SH-SY5Y (cell line): ENCODE results near the gene C5orf15.

Experiments used
- GATA2 ChIP-seq: IDR thresholded peaks from 2 replicates; pipeline ENCODE4 v1.6.1; 2011; ENCODE audit warnings: mild to moderate bottlenecking, low read depth, low read length
- GATA3 ChIP-seq: IDR thresholded peaks from 2 replicates; pipeline ENCODE4 v1.6.1; 2011; ENCODE audit warnings: low read depth, mild to moderate bottlenecking, low read length, moderate library complexity

Gene C5orf15

GRCh38 chr5:133959643-133960042 is 8.8 kb downstream of the C5orf15 start:
- TF ChIP-seq GATA2: no peak
- no peak for TF ChIP-seq GATA3

- TF ChIP-seq GATA2 (no peak), GATA3 (no peak)
Observed at GRCh38 chr5:133957591-133957990, 10.8 kb downstream of the C5orf15 start.

DNA sequence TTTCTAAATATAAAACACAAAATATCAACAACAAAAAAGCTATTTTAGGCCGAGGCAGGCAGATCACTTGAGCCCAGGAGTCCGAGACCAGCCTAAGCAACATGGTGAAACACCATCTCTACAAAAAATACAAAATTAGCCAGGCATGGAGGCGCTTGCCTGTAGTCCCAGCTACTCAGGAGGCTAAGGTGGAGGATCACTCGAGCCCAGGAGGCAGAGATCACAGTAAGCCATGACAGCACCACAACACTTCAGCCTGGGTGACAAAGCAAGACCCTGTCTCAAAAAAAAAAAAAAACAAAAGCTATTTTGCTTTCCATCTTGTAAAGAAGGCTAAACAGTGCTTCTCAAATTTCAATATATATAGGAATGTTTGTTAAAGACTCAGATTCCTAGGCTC is 11.3 kb downstream of the C5orf15 start:
- TF ChIP-seq GATA2 (no peak), GATA3 (no peak)

- TF ChIP-seq GATA3: no peak
- TF ChIP-seq GATA2: no peak
Observed at GRCh38 chr5:133953568-133954145, 14.8 kb downstream of the C5orf15 start.

GRCh38 chr5:133952729-133953567 is 15.5 kb downstream of the C5orf15 start:
- TF ChIP-seq GATA3 (no peak), GATA2 (no peak)

GRCh38 chr5:133950821-133951612 is 17.4 kb downstream of the C5orf15 start:
- TF ChIP-seq GATA2: no peak
- no peak for TF ChIP-seq GATA3

DNA sequence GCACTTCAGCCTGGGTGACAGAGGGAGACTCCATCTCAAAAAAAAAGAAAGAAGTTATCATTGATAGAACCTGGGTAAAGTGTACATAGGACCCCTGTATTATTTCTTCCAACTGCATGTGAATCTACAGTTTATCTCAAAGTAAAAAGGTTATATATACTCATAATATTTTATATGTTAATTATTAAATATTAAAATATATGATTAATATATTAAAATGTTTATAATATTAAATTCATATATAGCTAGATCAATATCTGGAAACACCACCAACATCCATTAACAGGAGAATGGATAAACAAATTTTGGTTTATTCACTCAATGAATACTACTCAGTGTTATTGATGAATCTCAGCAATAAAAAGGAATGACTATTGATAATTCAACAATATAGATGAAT is 19.7 kb downstream of the C5orf15 start:
- TF ChIP-seq GATA2: no peak
- TF ChIP-seq GATA3: no peak

GRCh38 chr5:133947431-133947841 is 21.0 kb downstream of the C5orf15 start:
- TF ChIP-seq GATA3: no peak

DNA sequence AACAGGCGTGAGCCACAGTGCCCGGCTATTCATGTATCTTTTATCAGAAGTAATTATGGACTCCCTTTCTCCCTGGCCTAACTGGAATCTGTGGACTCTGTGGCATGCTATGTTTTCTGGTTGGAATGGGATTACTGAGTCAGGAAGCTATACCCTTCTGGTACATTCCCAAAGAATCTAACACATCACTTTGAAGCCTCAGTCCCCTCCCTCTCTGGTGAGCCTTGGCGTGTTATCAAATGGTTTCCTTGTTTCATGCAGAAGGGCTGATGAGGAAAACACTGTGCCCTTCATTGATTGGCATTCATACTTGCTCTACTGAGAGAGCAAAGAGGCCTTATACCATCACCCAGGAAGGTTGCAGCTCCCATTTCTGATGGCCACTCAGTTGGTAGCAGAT is 22.9 kb downstream of the C5orf15 start:
- TF ChIP-seq GATA2 (no peak), GATA3 (no peak)

DNA sequence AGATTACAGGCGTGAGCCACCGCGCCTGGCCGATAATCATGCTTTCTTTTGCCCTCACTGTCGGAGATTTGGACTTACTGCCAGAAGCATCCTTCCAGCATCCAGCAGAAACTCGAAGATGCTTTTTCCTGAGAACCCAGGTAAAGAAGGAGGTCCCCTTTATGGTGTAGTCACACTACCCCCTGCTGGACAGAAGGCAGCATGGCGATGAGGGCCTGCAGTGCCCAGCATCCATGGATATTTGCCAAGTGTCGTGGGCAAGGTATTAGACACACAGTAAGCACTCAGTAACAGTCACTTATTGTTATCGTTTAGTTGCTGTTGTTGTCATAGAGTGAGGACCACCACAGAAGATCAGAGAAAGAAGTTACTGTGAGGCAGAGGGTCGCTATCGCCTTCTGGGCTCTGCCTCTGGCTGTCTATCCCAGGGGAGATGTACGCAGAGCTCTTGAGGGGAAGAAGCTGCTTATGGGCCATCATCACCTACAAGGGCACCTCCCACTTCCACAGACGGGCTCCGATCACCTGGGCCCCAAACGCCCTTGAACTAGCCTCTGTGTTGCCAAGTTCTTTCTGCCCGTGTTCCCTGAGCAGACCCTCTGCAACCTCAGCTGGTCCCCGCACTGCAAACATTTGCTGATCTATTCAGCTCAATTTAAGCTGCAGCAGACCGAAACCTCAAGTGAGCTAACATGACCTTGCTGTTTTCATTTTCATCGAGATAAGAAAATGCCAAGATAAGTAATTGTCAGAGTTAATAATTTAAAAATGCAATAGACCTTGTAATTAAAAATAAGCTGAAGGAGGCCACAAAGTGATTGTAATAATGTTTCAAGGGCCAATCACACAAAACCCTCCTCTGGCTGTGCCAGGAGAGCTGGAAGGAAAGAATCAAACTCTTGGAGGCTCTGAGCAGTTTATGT is 23.9 kb downstream of the C5orf15 start:
- TF ChIP-seq GATA3: no peak
- no peak for TF ChIP-seq GATA2

DNA sequence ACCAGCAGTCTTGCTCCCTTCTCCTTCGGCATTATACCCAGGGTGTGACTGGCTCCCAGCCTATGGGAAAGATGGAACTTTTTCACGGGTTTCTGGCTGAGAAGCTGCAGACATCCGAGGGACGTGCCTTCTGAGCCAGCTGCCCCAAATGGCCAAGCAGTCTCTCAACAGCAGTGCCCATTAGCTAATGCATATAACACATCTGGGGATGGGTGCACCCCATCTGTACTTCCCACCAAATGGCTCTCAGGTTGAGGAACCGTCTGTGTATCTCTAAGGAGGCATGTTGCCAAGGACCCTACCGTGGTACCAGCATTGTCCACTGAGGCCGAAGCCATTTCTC is 25.0 kb downstream of the C5orf15 start:
- TF ChIP-seq GATA3 (no peak), GATA2 (no peak)

DNA sequence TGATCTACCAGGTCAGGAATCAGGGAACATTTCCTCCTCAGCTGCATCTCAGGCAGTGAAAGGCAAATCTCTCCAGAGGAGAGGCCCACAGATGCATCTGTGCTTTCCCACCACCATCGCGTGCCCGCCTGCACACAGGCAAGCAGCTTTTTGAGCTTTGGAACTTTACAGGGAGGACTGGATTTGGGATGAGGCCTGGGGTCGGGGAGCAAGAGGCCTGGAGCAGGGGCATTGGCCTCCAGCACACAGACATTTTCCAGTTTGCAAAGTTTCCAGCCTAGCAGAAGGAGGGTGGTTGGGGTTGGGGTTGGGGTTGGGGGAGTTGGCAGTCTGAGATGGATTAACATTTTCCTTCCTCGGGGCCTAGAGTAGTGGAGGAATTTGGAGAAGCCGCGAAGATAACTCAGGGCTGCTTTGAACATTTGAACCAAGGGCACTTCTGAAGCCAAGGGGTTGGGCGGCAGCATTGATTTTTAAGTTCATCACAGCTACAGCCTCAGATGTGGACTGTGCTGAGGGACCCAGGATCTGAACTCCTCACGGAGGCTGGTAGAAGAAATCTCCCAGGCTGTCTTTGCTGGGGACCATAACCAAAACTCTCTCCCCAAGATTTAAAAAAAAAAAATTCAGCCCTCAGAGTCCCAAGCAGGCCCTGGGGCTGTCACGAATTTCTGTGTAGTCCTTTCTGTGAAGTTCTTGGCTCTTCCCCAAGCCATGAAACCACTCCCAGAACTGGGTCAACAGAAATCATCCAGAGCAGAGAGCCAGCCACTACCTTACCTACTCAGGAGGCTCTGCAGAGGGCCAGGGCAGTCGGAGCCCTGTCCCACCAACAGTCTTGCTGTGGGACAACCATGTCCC is 25.6 kb downstream of the C5orf15 start:
- TF ChIP-seq GATA2 (no peak), GATA3 (no peak)

- TF ChIP-seq GATA2: no peak
- no peak for TF ChIP-seq GATA3
Observed at GRCh38 chr5:133941456-133942196, 26.8 kb downstream of the C5orf15 start.
